GM19193 (cell line): ENCODE data around the gene KIF6.

Experiments
- POLR2A ChIP-seq: IDR thresholded peaks from 4 replicates; pipeline ENCODE4 v1.6.1; 2011; ENCODE audit not compliant: insufficient read depth, insufficient read length; ENCODE audit errors: extremely low read depth

KIF6 gene

GRCh38 chr6:39402239-39402751, 322.9 kb downstream of the KIF6 start:
- TF ChIP-seq POLR2A = no peak

DNA sequence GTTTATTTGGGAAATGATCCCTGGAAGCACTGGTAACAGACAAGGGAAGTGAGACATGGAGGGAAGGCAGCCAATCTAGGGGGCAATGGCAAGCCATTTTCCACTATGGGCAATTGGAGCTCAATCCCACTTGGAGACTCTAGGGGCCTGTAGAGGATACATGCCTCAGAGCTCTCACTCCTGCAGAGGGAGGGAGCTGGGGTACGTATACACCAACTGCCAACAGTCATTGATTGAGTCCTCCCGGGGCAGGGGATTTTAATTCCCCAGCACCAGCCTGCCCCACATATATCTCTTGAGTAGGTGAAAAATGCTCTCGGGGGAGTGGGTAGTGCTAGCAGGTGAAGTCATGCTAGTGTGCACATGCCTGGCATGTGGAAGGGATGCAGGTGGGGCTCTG, 323.8 kb downstream of the KIF6 start:
- TF ChIP-seq POLR2A = no peak

GRCh38 chr6:39400026-39400425, 325.2 kb downstream of the KIF6 start:
- no peak for TF ChIP-seq POLR2A

GRCh38 chr6:39396854-39397253, 328.4 kb downstream of the KIF6 start:
- TF ChIP-seq POLR2A = no peak

DNA sequence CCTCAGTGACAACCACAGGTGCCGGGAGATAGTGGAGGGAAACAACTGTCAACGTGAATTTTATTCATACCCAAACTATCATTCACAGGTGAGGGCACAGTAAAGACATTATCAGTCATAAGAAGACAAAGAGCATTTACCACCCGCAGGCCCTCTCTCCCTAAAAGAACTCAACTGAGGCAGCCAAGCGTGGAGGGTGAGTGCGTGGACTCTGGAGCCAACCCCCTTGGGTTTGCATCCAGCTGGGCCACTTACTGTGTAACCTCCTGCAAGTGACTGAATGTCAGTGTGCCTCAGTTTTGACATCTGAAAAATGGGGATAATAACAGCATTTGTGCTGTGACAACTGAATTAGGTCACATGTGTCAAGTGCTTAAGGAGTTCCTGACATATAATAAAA, 332.1 kb downstream of the KIF6 start:
- no peak for TF ChIP-seq POLR2A

- no peak for TF ChIP-seq POLR2A
These were observed 334.0 kb downstream of the KIF6 start for GRCh38 chr6:39391182-39391581.

- no peak for TF ChIP-seq POLR2A
These were observed 335.8 kb downstream of the KIF6 start for GRCh38 chr6:39389484-39389767.

DNA sequence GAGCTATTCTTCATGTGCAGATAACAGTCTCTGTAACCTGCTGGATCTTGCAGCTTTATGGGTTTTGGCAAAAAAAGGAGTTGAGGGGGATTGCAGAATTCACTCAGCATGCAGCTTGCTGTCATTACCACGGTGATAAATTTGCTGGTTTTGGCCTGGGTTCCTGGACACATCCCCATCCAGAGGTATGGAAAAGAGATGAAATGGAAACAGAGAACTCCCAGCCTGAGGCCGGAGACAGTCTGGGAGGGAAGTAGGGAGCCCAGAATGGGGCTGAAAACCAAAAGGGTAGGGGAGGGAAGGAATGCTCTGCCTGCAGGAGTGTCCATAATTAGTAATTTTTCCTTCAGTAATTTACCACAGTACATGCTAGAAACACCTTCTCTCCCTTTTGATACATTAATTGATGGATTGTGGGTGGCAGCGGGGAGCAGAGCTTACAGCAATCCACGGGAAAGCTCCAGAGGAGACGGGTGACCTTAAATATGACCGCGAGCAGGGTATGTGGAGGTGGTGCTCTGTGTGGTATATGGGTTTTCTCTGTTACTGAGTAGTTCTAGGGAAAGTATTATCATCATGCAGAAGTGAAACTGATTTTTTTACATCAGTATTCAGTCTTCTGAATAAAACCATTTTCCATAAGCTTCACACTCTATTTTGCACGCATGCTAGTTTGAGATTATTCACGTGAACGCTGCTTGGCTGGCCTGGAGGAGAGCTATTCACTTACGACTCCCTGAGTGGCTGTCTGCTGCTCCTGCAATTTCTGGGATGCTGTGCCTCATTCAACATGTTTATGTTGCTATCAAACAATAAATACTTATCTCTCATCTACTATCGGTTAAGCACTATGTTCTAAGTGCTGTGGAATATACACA, 336.4 kb downstream of the KIF6 start:
- TF ChIP-seq POLR2A = no peak

GRCh38 chr6:39387785-39388184, 337.4 kb downstream of the KIF6 start:
- no peak for TF ChIP-seq POLR2A

DNA sequence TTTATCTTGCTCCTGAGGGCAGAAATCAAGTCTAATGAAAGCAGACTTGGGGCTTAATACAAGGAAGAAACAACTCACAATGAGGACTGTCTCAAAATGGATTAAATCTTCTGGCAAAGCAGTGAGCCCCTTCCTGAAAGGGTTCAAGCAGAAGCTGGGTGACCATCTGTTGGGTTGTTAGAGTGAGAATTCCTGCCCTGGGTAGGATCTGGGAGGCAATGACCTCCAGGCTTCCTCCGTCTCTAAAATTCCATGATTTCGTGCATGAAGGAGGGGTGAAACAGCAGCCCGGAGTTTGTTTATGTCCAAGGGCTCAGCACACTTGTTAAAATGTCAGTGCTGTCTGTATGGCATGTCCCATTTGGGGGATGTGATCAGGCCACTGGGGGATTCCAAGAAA, 338.7 kb downstream of the KIF6 start:
- no peak for TF ChIP-seq POLR2A

- TF ChIP-seq POLR2A = no peak
These were observed 343.6 kb downstream of the KIF6 start for GRCh38 chr6:39381550-39382140.

DNA sequence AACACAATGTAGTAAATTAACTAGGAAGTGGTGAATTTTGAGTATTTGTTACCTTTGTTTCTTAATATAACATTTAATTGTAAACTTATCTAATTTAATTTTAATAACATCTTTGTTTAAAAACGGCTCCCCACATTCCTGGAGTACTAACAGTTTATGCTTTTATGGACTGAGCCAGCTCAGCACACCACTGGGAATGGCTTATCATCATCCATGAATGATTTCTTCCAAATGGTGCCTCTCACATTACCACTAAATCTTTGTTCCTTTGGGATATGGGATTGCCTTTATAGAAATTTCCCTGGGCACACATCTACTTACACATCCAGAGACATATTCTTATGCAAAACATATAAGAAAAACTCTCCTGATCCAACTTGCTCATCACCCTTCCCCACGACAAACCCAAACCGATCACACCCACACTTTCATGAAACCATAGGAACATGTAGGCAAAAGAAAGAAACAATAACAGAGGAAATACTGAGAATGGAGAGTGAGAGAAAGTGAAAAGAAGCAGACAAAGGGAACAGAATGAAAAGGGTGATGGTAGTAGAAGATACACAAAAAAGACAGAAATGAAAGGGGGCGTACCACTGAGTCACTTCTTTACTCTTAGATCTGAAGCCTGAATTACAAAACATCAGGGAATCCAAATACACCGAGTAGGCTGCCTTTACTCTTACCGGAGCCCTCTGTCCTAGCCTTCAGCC, 344.2 kb downstream of the KIF6 start:
- no peak for TF ChIP-seq POLR2A

DNA sequence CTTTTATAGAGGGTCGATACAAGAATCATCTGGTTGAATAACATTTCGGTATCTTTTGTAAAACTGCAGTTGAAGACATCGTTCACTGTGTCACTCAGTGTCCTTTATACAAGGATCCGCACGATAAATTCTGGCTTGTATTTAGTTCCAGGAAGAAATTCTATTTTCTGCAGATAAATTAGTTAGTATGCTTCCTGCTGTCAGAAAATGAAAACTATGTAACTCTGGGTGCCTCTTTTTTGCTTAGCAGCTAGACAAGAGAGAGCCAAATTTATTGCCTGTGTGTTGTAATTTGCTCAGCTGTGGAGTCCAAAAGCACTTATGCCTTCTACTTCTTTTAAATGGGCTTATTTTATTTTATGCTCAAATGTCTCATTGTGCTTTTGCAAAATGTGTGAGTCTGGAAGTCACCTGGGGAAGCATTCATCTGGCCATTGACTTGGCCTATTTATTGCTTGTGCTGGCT, 346.2 kb downstream of the KIF6 start:
- TF ChIP-seq POLR2A = no peak

DNA sequence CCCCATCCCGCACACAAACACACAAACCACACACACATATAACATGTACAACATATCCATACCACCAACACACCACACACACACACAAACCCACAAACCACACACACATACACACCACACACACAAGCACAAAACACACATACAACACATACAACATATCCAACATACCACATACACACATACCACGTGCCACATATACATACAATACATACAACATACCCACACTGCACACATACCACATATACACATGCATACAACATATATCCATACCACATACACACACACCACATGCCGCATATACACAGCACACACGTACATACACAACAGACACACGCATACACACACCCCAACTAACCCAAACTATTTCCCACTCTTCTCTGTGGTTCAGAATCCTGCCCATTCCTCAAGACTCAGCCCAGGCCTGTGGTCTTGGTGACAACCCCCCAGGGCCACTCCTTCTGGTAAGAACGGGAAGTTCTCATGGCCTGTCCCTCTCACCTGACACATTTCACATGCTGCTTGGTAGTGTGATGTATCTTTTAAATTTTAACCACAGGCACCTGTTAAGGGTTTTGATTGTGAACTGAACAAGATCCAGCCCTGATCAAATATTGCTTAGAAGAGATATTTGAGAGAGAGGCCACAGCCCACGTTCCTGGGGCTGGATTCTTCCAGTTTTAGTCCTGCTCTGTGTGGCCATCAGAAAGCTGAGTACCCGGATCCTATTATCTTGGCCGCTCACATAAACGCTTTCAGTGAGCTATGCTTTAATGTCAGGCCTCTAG, 346.8 kb downstream of the KIF6 start:
- TF ChIP-seq POLR2A = no peak

GRCh38 chr6:39377539-39377950, 347.7 kb downstream of the KIF6 start:
- TF ChIP-seq POLR2A = no peak

GRCh38 chr6:39375405-39375804, 349.8 kb downstream of the KIF6 start:
- no peak for TF ChIP-seq POLR2A

DNA sequence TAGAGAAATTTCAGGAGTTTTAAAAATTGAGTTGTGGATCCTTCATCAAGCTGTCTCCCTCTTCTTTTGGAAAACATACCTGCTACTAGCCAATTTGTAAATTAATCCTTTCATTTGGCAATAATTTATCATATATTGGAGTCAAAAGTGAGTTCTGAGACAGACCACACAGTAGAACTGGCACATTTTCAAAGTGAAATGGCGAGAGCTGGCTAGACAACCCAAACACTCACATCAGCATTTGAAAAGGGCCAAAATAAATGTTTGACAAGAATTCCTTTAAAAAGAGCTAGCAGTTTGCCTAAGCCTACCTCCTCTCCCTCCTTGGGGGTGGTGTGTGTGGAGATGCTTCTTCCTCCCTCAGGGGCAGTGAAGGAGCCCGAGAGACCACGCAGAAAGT, 354.8 kb downstream of the KIF6 start:
- no peak for TF ChIP-seq POLR2A
